Stimulated activated CD4-positive, alpha-beta T cell treated with anti-CD3 and anti-CD28 coated beads, Interleukin-4, amount 100 ng/mL, for 4 hours (primary cell): ENCODE results near the gene CBR3.

ENCODE experiments used
- DNase-seq, 2 experiments: peaks; one replicate each; pipeline ENCODE4 v3.0.0-alpha.2; 2020

Gene CBR3

GRCh38 chr21:36186506-36187399, 51.9 kb downstream of the CBR3 start:
- DNase-seq, result no peak

- no peak for DNase-seq
Measured at GRCh38 chr21:36188081-36188681, 53.3 kb downstream of the CBR3 start.

GRCh38 chr21:36188937-36189336, 54.1 kb downstream of the CBR3 start:
- DNase-seq, result no peak

- DNase-seq, result no peak
Measured at GRCh38 chr21:36190736-36191135, 55.9 kb downstream of the CBR3 start.

GRCh38 chr21:36193200-36193599, 58.3 kb downstream of the CBR3 start:
- no peak for DNase-seq

- no peak for DNase-seq
Measured at GRCh38 chr21:36194024-36194423, 59.1 kb downstream of the CBR3 start.

- DNase-seq, result no peak
Measured at GRCh38 chr21:36195613-36196012, 60.7 kb downstream of the CBR3 start.
